Fibroblast of mammary gland (primary cell): ENCODE measurements around the gene SLC38A2.
"Not testable (repeated sequence)": the region's sequence is repeated elsewhere in the genome, so short reads cannot be mapped to it uniquely, and the experiment has no call there.

Experiments used
- DNase-seq: peaks from one replicate; pipeline ENCODE4 v3.0.0-alpha.2; 2010; ENCODE audit warnings: low read depth
- H3K4me3 ChIP-seq: 2 replicates; pipeline ENCODE4 v1.5.1; 2011; ENCODE audit warnings: low read depth, mild to moderate bottlenecking, low read length, moderate library complexity; ENCODE audit not compliant: control insufficient read depth
- TF ChIP-seq, protein P1 (sequence below): conservative IDR thresholded peaks from 2 replicates; pipeline ENCODE4 v1.5.1; 2011; ENCODE audit warnings: low read depth, low read length, inconsistent platforms; ENCODE audit not compliant: control insufficient read depth, insufficient read depth

The SLC38A2 gene

DNA sequence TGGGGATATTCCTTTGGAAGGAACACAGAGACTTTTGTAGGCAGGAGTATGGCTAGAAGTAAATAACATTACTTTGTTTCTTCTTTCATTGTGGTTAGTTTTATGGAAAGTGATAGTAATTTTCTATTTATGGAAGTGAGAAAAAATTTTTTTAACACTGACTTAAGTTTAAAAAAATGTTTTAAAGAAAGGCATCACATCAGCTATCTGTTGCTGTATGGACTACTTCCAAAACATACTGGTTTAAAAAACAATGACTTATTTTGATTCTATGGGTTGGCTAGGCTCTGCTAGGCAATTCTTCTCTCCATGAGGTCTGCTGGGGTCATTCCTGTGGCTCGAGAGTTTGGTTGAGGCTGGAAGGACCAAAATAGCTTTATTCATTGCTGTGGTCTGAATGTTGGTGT lies 31.7 kb upstream of the SLC38A2 start:
- TF ChIP-seq, protein P1, sequence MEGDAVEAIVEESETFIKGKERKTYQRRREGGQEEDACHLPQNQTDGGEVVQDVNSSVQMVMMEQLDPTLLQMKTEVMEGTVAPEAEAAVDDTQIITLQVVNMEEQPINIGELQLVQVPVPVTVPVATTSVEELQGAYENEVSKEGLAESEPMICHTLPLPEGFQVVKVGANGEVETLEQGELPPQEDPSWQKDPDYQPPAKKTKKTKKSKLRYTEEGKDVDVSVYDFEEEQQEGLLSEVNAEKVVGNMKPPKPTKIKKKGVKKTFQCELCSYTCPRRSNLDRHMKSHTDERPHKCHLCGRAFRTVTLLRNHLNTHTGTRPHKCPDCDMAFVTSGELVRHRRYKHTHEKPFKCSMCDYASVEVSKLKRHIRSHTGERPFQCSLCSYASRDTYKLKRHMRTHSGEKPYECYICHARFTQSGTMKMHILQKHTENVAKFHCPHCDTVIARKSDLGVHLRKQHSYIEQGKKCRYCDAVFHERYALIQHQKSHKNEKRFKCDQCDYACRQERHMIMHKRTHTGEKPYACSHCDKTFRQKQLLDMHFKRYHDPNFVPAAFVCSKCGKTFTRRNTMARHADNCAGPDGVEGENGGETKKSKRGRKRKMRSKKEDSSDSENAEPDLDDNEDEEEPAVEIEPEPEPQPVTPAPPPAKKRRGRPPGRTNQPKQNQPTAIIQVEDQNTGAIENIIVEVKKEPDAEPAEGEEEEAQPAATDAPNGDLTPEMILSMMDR: no peak
- DNase-seq: peak; percentile 80

DNA sequence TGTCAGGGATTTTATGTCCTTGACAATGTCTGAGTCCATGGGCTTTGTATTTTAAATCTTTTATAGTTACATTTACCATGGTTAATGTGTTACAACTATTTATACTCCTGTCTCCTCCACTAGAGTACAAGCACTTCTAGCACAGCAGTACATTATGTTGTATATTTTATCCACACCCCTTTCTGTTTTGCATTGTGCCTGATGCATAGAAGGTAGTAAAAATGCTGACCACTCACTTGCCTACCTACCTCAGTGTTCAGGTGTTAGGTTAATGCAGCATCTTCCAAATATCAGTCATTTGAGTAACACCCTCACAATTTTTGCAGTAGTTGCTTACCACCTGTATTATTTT lies 31.1 kb upstream of the SLC38A2 start:
- no peak for DNase-seq
- no peak overlapping the region for H3K4me3 ChIP-seq
- TF ChIP-seq, protein P1: no peak

More for the DNA sequence above, 31.7 kb upstream of the SLC38A2 start:
- H3K4me3 ChIP-seq: no peak overlapping the region

DNA sequence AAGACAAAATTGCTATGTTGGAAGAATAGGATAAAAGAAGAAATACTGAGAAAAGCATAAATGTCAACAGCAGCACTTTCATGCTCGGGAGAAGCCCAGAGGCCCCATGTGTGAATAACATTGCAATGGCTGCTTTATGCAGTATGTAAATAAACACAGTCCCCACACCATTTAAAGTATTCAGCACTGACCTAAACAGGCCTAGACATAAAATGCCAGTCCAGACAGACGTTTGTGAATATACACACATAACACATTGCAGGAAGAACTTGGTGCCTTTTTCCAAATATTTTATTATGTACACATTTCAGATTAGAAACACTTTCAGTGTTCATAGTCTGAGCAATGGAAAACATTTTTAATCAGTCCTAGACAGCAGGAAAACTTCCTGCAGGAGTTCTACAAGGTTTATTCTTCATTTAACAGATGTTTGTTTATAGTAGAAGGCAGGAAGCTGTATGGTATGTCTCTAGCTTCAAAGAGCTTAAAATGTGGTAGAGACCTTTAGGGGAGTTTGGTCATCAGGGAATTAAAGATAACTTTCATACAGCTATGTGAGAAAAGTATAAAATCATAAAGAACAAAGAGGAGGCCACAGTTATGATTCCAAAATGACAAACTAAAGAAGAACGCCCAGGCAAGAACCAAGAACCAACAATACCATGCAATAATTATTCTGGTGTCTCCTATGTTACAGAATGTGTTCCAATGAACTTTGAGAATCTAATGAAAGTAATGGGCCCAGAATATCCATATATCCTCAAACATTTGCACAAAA lies 30.6 kb upstream of the SLC38A2 start:
- TF ChIP-seq, protein P1: no peak
- DNase-seq: peak; percentile 57
- no peak overlapping the region for H3K4me3 ChIP-seq

DNA sequence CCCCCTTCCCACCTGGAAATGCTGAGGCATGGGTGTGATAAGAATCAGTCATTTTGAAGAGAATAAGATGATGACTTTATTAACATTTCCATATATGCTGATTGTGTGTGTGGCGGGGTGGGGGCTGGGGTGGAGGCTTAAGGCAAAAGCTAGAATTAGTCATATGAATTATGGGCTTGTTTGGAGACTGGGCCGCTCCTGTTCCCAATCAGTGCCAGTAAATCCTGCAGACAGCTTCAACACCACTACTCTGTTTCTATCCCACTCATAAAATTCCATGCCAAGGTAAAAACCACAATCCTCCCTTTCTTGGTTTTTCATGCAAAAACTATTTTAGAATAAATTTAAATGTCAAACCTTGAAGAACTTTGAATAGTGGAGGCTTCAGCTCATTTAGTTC lies 29.9 kb upstream of the SLC38A2 start:
- TF ChIP-seq, protein P1: no peak
- DNase-seq: peak; percentile 98
- no peak overlapping the region for H3K4me3 ChIP-seq

DNA sequence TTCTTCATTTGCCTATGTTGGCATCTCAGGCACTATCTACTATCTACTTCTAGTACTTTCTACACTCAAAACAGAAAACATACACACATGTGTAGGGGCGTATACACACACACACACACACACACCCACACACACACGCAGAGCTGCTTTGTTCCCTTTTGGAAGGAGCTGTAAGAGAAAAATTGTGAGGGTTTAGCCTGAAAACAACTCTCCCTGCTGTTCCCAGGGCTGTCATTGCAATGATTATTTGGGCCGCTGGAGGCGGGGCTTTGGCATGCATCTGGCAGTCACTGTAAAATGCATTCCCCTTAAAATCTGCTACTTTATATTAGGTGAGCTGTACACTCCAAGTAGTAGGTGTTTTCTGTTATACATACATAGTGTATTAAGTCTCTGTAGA lies 29.1 kb upstream of the SLC38A2 start:
- TF ChIP-seq, protein P1: peak; percentile 48
- peak; percentile 85 for DNase-seq
- no peak overlapping the region for H3K4me3 ChIP-seq

DNA sequence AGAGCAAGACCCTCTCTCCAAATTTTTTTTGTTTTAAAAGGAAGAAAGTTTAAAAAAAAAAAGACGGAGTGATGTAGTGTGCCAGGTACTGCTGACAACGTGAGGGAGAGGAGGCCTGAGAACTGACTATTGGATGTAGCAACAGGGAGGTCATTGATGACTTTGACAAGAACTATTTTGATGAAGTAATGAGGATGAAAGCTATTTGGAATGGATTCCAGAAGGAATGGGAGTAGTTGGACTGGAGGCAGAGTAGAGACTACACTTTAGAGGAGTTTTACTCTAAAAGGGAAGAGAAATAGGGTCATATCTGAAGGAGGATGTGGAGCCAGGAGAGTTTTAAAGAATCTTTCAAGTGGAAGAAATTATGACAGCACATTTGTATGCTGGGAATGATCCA lies 27.8 kb upstream of the SLC38A2 start:
- no peak overlapping the region for H3K4me3 ChIP-seq
- TF ChIP-seq, protein P1: no peak
- peak; percentile 90 for DNase-seq

DNA sequence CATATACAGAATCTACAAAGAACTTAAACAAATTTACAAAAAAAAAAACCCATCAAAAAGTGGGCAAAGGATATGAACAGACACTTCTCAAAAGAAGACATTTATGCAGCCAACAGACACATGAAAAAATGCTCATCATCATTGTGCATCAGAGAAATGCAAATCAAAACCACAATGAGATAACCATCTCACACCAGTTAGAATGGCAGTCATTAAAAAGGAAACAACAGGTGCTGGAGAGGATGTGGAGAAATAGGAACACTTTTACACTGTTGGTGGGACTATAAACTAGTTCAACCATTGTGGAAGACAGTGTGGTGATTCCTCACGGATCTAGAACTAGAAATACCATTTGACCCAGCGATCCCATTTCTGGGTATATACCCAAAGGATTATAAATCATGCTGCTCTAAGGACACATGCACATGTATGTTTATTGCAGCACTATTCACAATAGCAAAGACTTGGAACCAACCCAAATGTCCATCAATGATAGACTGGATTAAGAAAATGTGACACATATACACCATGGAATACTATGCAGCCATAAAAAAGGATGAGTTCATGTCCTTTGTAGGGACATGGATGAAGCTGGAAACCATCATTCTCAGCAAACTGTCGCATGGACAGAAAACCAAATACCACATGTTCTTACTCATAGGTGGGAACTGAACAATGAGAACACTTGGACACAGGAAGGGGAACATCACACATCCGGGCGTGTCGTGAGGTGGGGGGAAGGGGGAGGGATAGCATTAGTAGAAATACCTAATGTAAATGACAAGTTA lies 27.1 kb upstream of the SLC38A2 start:
- H3K4me3 ChIP-seq, DNase-seq: not testable (repeated sequence)
